Measurements from ENCODE around the gene BEST1.

BEST1 gene

DNA sequence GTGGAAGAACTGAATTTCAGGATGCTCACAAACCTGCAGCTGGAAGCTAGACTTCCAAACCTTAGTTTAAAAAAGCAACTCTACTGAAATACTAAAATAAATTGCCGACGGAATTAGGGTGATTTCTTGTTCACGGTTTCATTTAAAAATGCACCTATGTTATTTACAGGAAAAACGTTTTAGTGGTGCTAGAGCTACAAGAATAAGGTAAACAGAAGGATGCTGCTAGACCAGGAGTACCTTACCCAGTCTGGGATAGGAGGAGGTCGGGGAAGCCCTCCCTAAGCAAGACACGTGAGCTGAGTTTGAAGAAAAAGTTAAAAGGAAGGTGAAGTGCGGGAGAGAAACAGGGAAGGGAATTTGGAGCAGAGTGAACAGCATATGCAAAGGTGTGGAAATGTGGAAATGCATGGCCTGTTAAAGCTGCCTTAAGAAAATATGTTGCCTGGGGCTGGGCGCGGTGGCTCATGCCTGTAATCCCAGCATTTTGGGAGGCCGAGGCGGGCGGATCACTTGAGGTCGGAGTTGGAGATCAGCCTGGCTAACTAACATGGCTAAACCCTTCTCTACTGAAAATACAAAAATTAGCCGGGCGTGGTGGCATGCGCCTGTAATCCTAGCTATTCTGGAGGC is 18.7 kb downstream of the BEST1 start:
- Histone ChIP-seq H3K4me3 (ENCODE audit: low read depth, low read length, poor library complexity, severe bottlenecking) (peak overlapping the region; percentile 94), H3K9me3 (ENCODE audit: low read length) (no peaks in the 10 kb centered on the region), H3K4me1 (ENCODE audit: insufficient read depth, low read length, severe bottlenecking) (peaks cover 47% of the 10 kb centered on the region), H3K4me2 (ENCODE audit: low read length) (peak overlapping the region; percentile 94), H3K9me2 (ENCODE audit: low read depth, low read length) (no peaks in the 10 kb centered on the region), H3K36me3 (ENCODE audit: insufficient read depth, low read length) (peaks cover 19% of the 10 kb centered on the region), H4K20me1 (ENCODE audit: insufficient read depth, low read length) (no peaks in the 10 kb centered on the region), H3K27me3 (ENCODE audit: insufficient read depth, low read length) (no peaks in the 10 kb centered on the region), H3K9ac (ENCODE audit: low read length) (peak overlapping the region; percentile 78; the same call in 1 of the 2 replicates), H3K27ac (ENCODE audit: low read depth, low read length, poor library complexity, severe bottlenecking) (no peak overlapping the region), H3K79me2 (ENCODE audit: insufficient read depth, low read length) (peaks cover 10% of the 10 kb centered on the region), H3F3A (ENCODE audit: insufficient read depth, low read length) (no peaks in the 10 kb centered on the region; the same call in 1 of the 2 replicates), H2AFZ (ENCODE audit: low read length) (peak overlapping the region; percentile 59; the same call in 1 of the 2 replicates)
- TF ChIP-seq, protein P1, sequence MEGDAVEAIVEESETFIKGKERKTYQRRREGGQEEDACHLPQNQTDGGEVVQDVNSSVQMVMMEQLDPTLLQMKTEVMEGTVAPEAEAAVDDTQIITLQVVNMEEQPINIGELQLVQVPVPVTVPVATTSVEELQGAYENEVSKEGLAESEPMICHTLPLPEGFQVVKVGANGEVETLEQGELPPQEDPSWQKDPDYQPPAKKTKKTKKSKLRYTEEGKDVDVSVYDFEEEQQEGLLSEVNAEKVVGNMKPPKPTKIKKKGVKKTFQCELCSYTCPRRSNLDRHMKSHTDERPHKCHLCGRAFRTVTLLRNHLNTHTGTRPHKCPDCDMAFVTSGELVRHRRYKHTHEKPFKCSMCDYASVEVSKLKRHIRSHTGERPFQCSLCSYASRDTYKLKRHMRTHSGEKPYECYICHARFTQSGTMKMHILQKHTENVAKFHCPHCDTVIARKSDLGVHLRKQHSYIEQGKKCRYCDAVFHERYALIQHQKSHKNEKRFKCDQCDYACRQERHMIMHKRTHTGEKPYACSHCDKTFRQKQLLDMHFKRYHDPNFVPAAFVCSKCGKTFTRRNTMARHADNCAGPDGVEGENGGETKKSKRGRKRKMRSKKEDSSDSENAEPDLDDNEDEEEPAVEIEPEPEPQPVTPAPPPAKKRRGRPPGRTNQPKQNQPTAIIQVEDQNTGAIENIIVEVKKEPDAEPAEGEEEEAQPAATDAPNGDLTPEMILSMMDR (IDR thresholded peaks at IDR 0.05; ENCODE audit: low read length) = no peak
- TF ChIP-seq EZH2 (IDR thresholded peaks at IDR 0.05; ENCODE audit: borderline replicate concordance, low read length) = no peak

DNA sequence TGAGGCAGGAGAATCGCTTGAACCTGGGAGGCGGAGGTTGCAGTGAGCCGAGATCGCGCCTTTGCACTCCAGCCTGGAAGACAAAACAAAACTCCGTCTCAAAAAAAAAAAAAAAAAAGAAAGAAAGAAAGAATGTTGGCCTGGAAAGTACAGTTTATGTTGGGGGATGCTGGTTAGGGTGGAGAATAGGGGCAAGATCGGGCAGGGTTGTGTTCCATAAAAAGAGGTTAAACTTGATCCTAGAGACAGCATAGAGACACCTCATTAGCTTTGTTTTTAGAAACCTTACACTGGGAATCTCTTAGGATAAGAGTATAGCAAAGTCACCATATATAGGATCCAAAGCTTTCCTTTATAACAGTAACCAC is 19.2 kb downstream of the BEST1 start:
- no peaks in the 10 kb centered on the region for H3K9me3 ChIP-seq (ENCODE audit: low read length)
- TF ChIP-seq, protein P1 (IDR thresholded peaks at IDR 0.05; ENCODE audit: low read length) = no peak
- no peak for TF ChIP-seq EZH2 (IDR thresholded peaks at IDR 0.05; ENCODE audit: borderline replicate concordance, low read length)
- H3K27ac ChIP-seq (ENCODE audit: low read depth, low read length, poor library complexity, severe bottlenecking) = no peak overlapping the region
- peaks cover 10% of the 10 kb centered on the region for H3K79me2 ChIP-seq (ENCODE audit: insufficient read depth, low read length)
- H4K20me1 ChIP-seq (ENCODE audit: insufficient read depth, low read length) = no peaks in the 10 kb centered on the region
- H2AFZ ChIP-seq (ENCODE audit: low read length) = no peak overlapping the region
- H3F3A ChIP-seq (ENCODE audit: insufficient read depth, low read length) = no peaks in the 10 kb centered on the region; the same call in 1 of the 2 replicates
- peaks cover 42% of the 10 kb centered on the region for H3K4me1 ChIP-seq (ENCODE audit: insufficient read depth, low read length, severe bottlenecking)
- no peak overlapping the region for H3K9ac ChIP-seq (ENCODE audit: low read length)
- no peak overlapping the region for H3K4me3 ChIP-seq (ENCODE audit: low read depth, low read length, poor library complexity, severe bottlenecking)
- no peak overlapping the region for H3K4me2 ChIP-seq (ENCODE audit: low read length)
- H3K9me2 ChIP-seq (ENCODE audit: low read depth, low read length) = no peaks in the 10 kb centered on the region
- H3K36me3 ChIP-seq (ENCODE audit: insufficient read depth, low read length) = peaks cover 14% of the 10 kb centered on the region
- no peaks in the 10 kb centered on the region for H3K27me3 ChIP-seq (ENCODE audit: insufficient read depth, low read length)

DNA sequence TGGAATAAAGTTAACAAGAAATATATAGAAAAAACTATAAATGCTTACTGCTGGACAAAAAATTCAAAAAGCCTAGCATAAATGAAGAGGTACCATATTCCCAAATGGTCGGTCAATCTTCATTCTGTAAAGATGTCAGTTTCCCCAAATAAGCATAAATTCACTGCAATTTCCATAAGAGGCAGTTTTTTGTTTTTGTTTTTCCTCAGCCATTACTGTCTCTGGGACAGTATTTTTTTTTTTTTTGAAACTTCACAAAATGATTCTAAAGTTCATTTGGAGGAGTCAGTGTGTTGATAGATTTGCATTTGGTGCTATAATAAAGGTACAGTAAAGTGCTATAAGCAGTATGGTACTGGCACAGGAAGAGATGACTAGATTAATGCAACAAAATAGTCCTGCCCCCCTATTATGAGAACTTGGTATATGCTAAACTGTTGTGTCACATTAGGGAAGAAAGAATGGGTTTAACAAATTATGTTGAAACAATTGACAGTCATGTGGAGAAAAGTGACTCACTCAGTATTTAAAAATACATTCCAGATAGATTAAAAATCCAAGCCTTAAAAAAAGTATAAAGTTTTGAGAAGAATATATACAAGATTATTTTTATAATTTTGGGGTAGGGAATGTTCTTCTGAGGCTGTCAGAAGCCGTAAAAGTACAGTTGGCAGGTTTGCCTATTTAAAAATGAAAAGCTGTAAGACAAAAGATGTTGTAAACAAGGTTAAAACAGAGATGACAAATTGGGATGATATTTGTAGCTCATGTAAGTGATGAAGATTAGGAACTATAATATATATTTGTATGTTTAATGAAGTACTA is 19.9 kb downstream of the BEST1 start:
- peaks cover 36% of the 10 kb centered on the region for H3K4me1 ChIP-seq (ENCODE audit: insufficient read depth, low read length, severe bottlenecking)
- no peak overlapping the region for H3K9ac ChIP-seq (ENCODE audit: low read length)
- H3K27me3 ChIP-seq (ENCODE audit: insufficient read depth, low read length) = no peaks in the 10 kb centered on the region
- H3K9me2 ChIP-seq (ENCODE audit: low read depth, low read length) = no peaks in the 10 kb centered on the region
- H3K4me2 ChIP-seq (ENCODE audit: low read length) = no peak overlapping the region
- TF ChIP-seq, protein P1 (IDR thresholded peaks at IDR 0.05; ENCODE audit: low read length) = no peak
- no peak for TF ChIP-seq EZH2 (IDR thresholded peaks at IDR 0.05; ENCODE audit: borderline replicate concordance, low read length)
- H2AFZ ChIP-seq (ENCODE audit: low read length) = no peak overlapping the region
- H3K79me2 ChIP-seq (ENCODE audit: insufficient read depth, low read length) = peaks cover 10% of the 10 kb centered on the region
- no peak overlapping the region for H3K27ac ChIP-seq (ENCODE audit: low read depth, low read length, poor library complexity, severe bottlenecking)
- H3K36me3 ChIP-seq (ENCODE audit: insufficient read depth, low read length) = peaks cover 7% of the 10 kb centered on the region
- H3K4me3 ChIP-seq (ENCODE audit: low read depth, low read length, poor library complexity, severe bottlenecking) = no peak overlapping the region
- H4K20me1 ChIP-seq (ENCODE audit: insufficient read depth, low read length) = no peaks in the 10 kb centered on the region
- no peaks in the 10 kb centered on the region; the same call in 1 of the 2 replicates for H3F3A ChIP-seq (ENCODE audit: insufficient read depth, low read length)
- H3K9me3 ChIP-seq (ENCODE audit: low read length) = no peaks in the 10 kb centered on the region

Measured in OCI-LY1 (cell line).